ENCODE data around the gene TNFAIP3. TPM values are rescaled to one million over a fixed set of nuclear protein-coding genes. Genes with fewer than 3 reads are reported as not detected.
A peak's percentile ranks its signal among the peaks of the same experiment; 100 is the strongest.

Gene TNFAIP3
- total and polyA plus RNA-seq, 2 experiments from 2014 or later: 73.4 to 141 TPM

DNA sequence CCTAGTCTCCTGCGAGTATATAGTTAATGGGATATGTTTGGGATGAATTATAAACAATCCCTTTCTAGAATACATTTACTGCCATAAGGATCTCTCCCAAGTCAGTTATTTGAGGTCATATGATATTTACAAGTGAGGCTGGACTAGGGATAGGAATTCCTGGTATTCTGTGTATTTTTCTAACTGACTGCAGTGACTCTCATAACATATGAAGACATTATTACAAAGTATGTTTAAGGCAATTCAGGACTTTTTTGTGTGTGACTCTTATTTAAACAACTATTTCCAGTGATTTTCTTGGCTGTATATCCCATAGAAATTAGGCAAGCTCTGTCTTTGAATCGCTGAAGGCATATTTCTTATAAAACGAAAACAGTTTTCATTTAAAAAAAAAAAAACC is 18.4 kb upstream of the TNFAIP3 start:
- Histone ChIP-seq H3K4me3 (no peak overlapping the region), H3K79me2 (no peaks in the 10 kb centered on the region), H2AFZ (no peak overlapping the region), H3K4me2 (peak overlapping the region; percentile 38), H4K20me1 (ENCODE audit: insufficient read depth, poor library complexity, severe bottlenecking) (no peaks in the 10 kb centered on the region), H3K9me2 (replicated peaks; ENCODE audit: insufficient read depth) (no peaks in the 10 kb centered on the region), H3K27ac (peak overlapping the region; percentile 67), H3K9me3 (ENCODE audit: low read depth) (no peaks in the 10 kb centered on the region), H3K36me3 (replicated peaks; ENCODE audit: insufficient read depth, low read depth) (no peaks in the 10 kb centered on the region), H3K27me3 (no peaks in the 10 kb centered on the region), H3K4me1 (ENCODE audit: insufficient read depth) (peaks cover 11% of the 10 kb centered on the region)
- no peak for DNase-seq (ENCODE audit: low spot score)
- 54% methylated on average over 3 of the region's 3 CpGs for WGBS (ENCODE audit: low lambda C conversion rate, missing lambda C conversion rate)
- TF ChIP-seq CTCF (IDR thresholded peaks at IDR 0.05; ENCODE audit: poor library complexity) (no peak), EZH2 (IDR thresholded peaks at IDR 0.05; ENCODE audit: borderline replicate concordance) (no peak), EZH2phosphoT487 (IDR thresholded peaks at IDR 0.05; ENCODE audit: low read depth, severe bottlenecking, unreplicated experiment) (no peak)

DNA sequence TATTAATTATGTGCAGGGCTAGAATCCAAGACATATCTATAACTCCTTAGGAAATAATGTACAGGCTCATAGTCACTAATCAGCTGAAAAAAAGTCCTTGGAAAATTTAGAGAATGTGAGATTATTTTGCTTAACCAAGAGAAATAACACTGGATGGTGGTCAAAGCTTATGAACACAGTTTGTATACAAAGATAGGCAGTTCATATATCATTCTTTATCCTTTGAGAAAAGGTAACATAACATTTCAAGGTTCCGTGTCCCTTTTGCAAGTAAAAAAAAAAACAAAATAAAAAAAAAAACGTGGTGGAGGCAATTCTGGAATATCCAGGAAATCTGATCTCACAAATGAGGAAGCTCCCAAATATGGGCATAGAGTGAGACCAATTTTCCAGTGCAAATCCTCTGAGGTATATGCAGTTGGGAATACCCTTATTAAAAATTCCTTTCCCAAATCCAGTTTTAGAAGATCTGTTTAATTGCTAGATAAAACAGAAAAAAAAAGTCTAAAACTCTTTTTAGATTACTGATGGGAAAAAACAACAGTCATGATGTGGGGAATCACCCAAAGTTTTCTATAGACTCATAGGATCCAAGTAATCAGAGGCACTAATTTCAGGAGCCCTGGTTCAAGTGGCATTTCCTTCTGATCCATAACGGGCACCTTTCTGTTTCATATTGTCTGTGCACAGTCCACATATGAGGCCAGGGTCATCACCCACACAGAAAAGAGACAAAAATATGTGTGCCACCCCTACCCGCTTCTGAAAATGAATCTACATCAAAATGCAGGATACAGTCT is 17.7 kb upstream of the TNFAIP3 start:
- H3K9me2 ChIP-seq (replicated peaks; ENCODE audit: insufficient read depth): no peaks in the 10 kb centered on the region
- no peaks in the 10 kb centered on the region for H3K79me2 ChIP-seq
- H3K4me2 ChIP-seq: peak overlapping the region; percentile 38
- H4K20me1 ChIP-seq (ENCODE audit: insufficient read depth, poor library complexity, severe bottlenecking): no peaks in the 10 kb centered on the region
- H3K9me3 ChIP-seq (ENCODE audit: low read depth): no peaks in the 10 kb centered on the region
- H2AFZ ChIP-seq: no peak overlapping the region
- peak overlapping the region; percentile 67 for H3K27ac ChIP-seq
- H3K36me3 ChIP-seq (replicated peaks; ENCODE audit: insufficient read depth, low read depth): no peaks in the 10 kb centered on the region
- no peak for DNase-seq (ENCODE audit: low spot score)
- peaks cover 11% of the 10 kb centered on the region for H3K4me1 ChIP-seq (ENCODE audit: insufficient read depth)
- WGBS (ENCODE audit: low lambda C conversion rate, missing lambda C conversion rate): 56% methylated on average over 4 of the region's 4 CpGs
- TF ChIP-seq EZH2phosphoT487 (IDR thresholded peaks at IDR 0.05; ENCODE audit: low read depth, severe bottlenecking, unreplicated experiment): no peak
- TF ChIP-seq CTCF (IDR thresholded peaks at IDR 0.05; ENCODE audit: poor library complexity): no peak
- TF ChIP-seq EZH2 (IDR thresholded peaks at IDR 0.05; ENCODE audit: borderline replicate concordance): no peak
- no peaks in the 10 kb centered on the region for H3K27me3 ChIP-seq
- H3K4me3 ChIP-seq: no peak overlapping the region

GRCh38 chr6:137849981-137850714 is 16.9 kb upstream of the TNFAIP3 start:
- H2AFZ ChIP-seq: no peak overlapping the region
- peaks cover 11% of the 10 kb centered on the region for H3K4me1 ChIP-seq (ENCODE audit: insufficient read depth)
- H4K20me1 ChIP-seq (ENCODE audit: insufficient read depth, poor library complexity, severe bottlenecking): no peaks in the 10 kb centered on the region
- no peaks in the 10 kb centered on the region for H3K9me2 ChIP-seq (replicated peaks; ENCODE audit: insufficient read depth)
- no peak overlapping the region for H3K4me2 ChIP-seq
- no peaks in the 10 kb centered on the region for H3K9me3 ChIP-seq (ENCODE audit: low read depth)
- 80% methylated on average over 5 of the region's 5 CpGs for WGBS (ENCODE audit: low lambda C conversion rate, missing lambda C conversion rate)
- peak overlapping the region; percentile 55 for H3K27ac ChIP-seq
- no peaks in the 10 kb centered on the region for H3K36me3 ChIP-seq (replicated peaks; ENCODE audit: insufficient read depth, low read depth)
- DNase-seq (ENCODE audit: low spot score): no peak
- TF ChIP-seq CTCF (IDR thresholded peaks at IDR 0.05; ENCODE audit: poor library complexity) (no peak), EZH2phosphoT487 (IDR thresholded peaks at IDR 0.05; ENCODE audit: low read depth, severe bottlenecking, unreplicated experiment) (no peak), EZH2 (IDR thresholded peaks at IDR 0.05; ENCODE audit: borderline replicate concordance) (no peak)
- H3K79me2 ChIP-seq: no peaks in the 10 kb centered on the region
- no peaks in the 10 kb centered on the region for H3K27me3 ChIP-seq
- no peak overlapping the region for H3K4me3 ChIP-seq

All from hepatocyte (in vitro differentiated cells).